ENCODE measurements around the gene WWOX.
A peak's percentile ranks its signal among the peaks of the same experiment; 100 is the strongest.
"Not testable (repeated sequence)": the region's sequence is repeated elsewhere in the genome, so short reads cannot be mapped to it uniquely, and the experiment has no call there.

WWOX gene

DNA sequence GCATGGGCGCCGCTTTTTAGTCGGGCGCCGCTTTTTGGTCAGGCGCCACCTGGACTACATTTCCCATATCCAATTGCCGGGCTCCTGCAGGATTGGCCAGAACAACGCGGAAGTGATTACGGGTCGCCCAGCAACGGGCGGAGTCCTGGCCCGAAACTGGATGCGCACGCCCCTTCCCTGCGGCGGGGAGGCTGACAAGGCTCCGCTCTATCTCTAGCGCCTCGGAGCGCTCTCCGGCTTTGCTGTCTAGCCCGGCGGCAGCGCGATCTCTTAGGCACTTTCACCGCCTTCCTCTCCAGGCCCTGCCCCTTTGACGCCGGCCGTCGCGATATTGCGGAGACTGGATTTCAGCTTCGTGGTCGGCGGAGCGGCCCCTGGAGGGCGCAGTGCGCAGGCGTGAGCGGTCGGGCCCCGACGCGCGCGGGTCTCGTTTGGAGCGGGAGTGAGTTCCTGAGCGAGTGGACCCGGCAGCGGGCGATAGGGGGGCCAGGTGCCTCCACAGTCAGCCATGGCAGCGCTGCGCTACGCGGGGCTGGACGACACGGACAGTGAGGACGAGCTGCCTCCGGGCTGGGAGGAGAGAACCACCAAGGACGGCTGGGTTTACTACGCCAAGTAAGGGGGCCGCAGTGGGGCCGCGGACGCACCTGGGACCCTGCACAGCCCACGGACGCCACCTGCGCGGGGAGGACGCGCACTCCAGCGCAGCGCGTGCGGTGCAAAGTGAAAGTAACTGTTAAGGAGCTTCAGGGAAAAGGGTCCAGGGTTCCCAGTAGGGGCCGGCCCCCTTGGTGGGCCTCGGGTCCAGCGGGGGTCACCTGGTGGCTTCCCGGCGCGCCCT is at the start of gene WWOX:
TSS of gene WWOX (plus strand) at position 384 of the 841 bp plus-strand sequence.
- peak; percentile 92 to 94 for DNase-seq

DNA sequence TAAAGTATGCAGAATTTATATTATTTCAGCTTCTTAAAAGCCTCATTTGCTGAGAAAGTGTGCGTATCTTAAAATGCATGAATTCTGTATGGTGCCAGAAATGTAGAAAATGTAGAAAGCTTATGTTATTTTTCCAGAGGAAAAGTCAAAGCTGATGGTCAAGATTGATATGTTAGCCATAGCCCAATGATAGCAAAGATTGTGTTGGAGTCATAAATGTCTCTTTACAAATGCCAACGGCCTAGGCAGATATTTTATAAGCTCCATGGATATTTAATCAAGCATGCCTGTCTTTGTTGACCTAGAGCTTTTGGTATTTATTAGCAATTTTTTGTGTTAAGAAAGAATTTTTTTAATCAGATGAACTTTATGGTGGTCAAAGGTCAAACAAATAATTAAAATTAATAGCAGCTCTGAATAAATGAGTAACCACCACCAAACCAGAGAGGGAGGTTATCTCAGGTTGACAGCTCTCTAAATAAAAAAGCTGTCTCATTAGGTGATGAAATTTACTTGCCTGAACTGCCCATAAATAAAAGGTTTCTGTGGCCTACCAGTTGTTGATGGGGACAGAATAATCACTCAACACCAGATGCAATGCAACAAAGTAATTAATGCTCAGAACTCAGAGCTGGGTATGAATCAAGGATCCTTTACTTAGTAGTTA is 48.6 kb upstream of the WWOX start:
- DNase-seq: no peak

DNA sequence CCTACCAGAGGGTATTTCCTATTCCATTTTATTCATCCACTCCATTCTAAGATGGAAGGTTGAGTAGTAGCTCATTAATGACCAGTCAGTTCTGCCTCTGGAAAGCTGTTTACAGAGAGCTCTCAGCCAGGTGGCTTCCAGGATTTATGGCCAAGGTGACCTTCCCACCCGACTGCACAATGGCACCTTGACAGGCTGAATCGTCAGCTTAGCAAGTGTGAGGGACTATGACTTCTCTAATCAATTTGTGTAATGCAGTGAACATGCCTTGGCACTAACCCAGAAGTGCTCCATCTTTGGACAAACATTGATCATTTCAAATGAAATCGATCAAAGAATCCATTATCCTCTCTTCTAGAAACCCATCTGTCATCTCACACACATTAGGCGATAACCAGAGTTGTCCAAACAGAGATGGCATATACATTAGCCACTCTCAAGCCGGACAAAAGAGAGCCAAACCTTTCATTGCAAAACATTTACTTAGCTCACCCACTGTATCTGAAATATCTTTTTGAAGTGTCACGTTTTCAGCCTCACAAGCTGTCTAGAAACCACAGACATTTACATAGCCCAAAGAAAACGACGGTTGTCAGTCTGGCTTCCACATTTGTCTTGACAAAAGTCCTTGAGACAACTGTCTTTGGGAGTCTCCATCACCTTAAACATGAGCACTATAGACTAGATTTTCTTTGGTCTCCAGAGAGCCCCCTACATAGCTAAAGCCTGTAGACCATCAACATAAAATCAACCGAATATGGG is 41.5 kb upstream of the WWOX start:
- DNase-seq: no peak

DNA sequence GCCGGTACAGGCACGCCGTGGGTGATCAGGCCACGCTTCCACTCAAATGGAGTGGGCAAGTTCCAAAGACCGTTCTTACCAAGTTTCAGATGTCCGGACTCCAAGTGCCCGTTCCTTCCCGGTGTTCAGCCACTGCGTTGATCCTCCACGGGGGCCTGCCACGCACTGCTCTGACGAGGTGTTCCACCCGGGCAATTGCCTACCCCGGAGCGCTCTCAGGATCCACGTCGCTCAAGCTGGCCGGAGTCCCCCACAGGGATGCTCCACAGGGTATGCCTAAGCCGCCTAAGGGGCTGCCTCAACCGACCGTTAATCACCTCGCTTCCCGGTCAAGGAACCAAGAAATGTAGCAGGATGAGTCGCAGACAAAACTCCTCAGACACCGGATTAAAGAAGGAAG is 39.6 kb upstream of the WWOX start:
- not testable (repeated sequence) for DNase-seq

DNA sequence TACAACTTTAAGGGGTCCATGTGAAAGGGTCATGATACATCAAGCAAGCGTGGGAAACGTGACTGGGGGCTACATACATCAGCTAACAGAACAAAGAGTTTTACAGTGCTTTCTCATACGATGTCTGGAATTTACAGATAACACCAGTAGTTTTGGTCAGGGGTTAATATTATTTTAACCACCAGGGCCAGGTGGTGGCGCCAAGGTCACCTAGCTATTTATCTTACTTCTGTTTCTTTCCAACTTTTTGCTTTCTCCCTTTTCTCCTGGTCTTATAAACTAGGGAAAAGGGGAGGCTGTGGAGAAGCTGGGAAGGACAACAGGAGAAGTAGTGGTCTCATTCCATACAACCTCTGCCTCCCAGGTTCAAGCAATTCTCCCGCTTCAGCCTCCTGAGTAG is 39.2 kb upstream of the WWOX start:
- no peak for DNase-seq

DNA sequence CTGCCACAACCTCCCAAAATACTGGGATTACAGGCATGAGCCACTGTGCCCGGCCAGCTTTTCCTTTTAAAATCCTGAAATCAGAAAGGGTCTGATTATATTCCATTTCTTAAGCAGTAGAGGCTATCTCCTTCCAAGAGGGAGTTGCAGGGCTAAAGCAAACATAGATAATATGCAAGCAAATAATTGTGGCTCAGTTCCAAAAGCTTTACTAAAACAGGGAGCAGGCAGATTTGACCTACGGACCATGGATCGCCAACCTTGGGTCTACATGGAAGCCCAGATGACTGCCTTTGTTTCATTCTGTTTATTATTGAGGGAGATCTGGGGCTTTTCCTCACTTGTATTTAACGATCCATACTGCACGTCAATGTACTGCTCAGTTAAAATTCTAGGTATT is 38.6 kb upstream of the WWOX start:
- no peak for DNase-seq

DNA sequence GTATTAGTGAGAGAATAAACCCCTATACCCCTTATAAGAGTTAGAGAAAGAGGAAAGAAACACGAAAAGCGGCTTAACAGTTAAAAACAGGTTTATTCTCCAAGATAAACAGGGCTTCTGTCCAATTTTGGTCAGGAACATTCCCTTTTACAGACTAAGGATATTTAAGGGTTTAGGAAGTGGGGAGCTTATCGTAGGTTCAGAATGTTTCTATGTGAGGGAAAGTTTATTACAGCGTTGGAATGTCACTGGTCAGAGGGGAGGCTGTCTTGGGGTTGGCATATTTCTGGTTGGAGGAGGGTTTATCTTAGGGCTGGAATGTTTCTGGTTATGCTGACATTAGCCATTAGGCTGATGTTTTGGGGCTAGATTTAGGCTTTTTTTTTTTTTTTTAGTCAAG is 34.1 kb upstream of the WWOX start:
- DNase-seq: no peak

DNA sequence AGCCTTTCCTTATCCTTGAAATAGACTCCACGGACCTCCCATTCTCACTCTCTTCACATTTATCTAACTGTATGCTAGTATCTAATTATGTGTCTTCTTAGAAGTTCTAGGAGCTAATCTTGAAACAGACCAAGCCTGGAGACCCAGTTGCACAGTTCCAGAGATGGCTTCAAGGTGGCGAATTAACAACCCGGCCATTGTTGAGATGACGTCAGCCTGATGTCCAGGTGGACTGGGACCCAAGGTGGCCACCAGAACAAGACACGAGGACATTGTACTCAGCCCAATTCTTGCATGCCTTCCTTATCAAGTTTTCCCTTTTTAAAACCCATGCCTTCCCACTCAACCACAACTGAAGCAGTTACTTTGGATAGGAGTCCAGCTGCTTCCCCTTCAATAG is 29.5 kb upstream of the WWOX start:
- no peak for DNase-seq

DNA sequence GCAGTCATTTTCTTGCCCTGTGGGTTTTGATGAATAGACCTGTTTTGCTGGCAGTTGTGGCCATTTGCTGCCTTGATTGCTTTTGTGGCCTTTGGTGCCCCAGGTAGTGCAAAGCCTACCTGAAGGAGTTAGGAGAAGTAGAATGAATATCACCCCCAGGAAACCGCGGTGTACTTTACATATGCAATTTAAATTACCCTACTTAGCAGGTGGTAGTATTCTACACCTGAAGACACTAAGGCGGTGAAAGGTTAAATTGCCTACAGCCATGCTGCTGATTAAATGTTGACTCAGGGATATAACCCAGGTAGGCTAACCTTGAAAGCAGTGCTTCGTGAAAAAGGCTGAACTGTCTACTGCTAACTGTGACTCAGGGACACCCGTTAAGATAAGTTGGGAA is 27.2 kb upstream of the WWOX start:
- DNase-seq: no peak

DNA sequence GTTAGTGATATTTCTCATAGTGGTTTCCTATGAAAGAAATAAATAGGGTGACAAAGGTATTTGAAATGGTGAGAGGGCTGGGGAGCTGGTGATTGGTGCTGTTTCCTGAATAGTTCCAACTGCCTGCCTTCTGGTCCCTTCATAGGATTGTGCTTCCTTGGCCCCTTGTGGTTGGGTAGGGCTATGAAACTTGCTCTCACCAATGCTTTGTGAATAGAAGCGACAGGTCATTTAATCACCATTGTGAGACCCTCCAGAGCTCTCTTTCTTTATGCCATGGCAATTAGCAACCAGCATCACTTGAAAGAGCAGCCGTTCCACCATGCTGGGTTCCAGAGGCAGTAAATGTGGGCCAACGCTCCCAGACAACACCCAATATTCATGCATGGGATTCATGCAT is 23.7 kb upstream of the WWOX start:
- DNase-seq: no peak

DNA sequence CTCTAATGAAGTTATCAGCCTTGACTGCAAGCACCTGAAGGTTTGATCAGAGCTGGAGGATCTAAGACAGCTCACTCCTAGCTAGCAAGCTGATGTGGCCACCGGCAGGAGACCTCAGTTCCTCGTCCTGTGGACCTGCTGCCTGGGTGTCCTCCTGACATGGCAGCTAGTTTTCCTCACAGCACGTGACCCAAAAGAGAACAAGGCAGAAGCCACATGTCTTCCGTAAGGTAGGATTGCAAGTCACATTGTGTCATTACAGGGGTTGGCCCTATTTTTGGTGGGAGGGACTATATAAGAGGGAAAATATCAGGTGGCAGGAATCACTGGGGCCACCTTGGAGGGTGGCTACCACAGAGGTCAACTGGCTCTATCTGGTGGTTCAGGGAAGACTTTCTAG is 18.1 kb upstream of the WWOX start:
- no peak for DNase-seq

DNA sequence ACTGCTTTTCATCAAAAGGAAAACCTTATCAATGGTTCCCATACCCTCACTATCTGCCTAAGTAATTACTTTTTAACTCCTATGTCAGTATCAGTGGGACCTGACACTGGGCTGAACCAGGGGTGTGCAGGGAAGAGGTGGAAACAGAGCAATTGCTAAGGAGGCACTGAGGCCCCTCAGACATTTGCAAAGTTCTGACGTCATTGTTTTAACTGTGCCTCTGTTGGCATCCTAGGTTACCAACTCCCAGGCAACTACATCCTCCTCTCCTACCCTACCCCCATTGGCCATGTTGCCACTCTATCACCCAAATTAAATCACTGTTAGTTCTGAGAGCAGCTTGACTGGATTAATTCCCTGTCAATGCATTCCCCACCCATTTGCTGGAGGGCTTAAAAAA is 8.0 kb upstream of the WWOX start:
- DNase-seq: no peak

DNA sequence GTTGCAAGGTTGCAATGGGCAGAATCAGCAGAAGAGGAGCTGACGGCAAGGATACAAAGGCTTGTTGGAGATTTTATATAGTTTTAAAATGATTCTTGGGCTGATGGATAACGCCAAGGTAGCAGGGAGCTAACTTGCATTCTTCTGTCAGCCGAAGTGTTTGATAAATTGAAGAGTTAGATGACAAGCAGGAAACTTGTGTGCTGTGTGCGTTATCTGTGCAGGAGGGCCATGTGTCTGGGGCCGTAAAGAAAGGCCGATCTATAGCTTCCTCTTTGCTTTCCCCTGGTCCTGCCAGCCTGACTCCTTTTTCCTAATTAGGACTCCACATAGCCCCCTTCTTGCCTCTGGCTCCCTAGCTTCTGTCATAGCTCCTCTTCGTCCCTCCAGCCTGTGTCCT is 6.7 kb upstream of the WWOX start:
- DNase-seq: no peak

DNA sequence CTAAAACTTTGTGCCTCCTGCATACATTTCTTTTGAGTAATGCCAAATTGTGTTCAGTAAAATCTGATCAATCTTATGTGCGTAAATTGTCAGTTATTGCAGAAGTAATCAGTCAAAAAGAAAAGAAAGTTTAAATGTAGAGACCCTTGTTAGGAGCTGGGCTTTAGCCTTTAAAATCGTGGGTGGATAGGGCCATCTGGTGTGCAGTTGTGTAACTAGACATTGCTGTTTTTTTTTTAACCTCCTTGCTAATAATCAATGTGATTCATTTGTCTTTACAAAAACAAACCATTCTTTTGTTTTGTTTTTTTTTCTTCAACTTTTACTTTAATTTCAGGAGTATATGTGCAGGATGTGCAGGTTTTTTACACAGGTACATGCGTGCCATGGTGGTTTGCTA is 5.3 kb upstream of the WWOX start:
- DNase-seq: no peak

DNA sequence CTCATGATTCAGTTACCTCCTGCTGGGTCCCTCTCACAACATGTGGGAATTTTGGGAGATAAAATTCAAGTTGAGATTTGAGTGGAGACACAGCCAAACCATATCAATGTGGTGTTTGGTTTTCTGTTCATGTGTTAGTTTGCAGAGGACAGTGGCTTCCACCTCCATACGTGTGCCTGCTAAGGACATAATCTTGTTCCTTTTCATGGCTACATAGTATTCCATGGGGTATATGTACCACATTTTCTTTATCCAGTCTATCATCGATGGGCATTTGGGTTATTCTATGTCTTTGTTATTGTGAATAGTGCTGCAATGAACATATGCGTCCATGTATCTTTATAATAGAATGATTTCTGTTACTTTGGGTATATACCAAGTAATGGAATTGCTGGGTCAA is 4.5 kb upstream of the WWOX start:
- DNase-seq: no peak

DNA sequence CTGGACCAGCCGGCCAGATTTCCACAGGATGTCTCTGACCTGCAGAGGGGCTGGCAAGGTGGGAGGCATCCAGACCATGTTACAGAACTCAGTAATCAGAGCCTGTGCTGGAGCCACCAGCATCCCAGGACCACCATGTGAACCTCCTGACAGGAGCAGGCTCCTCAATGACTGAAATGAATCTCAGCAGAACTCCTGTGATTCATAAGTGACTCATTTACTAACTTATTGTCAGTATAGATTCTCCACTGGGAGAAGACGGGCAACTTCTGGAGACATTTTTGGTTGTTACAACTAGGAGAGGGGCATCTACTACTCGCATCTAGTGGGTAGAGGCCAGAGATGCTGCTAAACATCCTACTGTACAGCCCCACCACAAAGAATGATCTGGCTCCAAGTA is 3.1 kb upstream of the WWOX start:
- no peak for DNase-seq

DNA sequence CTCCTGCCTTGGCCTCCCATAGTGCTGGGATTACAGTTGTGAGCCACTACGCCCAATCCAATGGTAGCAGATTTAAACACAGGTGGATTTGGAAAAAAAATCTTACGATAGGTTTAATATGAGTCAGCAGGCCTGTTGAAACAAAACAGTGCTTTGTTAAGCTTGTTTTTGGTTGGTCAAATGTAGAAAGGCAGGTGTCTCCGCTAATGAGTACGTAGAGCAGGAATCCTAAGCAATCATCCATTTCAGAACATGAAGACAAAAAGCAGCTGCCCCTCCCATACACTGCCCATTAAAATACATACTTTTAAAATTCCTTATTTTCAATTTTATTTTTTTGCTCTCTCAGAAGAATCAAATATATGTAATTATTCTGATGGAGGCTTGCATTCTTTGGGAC is 1.9 kb upstream of the WWOX start:
- DNase-seq: no peak

DNA sequence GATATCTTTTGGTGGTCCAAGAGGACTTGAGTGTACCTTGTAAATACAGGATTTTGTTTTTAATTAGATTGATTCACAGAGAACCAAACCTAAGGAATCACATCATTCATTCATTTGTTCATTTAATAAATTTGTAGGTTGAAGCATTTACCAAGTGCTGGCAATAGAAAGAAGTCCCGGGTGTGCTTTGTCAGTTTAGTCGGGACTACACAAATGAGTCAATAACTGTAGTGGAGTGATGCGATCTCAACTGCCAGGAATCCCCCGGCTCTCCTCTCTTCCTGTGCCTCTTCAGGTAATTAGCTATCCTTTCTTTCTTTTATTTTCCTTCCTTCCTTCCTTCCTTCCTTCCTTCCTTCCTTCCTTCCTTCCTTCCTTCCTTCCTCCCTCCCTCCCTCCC is 1.4 kb upstream of the WWOX start:
- no peak for DNase-seq

DNA sequence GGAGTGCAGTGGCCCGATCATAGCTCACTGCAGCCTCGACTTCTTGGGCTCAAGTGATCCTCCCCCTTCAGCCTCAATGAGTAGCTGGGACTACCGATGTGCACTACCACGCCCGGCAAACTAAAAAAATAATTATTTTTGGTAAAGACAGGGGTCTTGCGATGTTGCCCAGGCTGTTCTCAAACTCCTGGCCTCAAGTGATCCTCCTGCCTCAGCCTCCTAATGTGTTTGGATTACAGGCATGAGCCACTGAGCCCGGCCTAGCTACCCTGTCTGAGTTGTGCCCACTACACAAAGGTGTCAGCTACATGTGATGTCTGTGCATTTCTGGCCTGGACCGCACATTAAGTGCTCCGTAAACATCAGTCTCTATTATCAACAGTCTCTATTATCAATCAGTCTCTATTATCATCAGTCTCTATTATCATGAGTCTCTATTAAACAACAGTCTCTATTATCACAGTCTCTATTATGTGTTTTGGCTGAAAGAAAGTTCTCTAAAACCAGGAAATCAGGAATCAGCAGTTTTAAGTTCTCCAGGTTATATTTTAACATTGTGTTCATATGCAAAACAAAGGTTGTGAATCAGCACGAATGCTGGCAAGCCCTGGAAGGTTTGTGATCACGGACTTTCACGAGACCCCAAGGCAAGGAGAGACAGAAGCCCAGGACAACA is 721 bp upstream of the WWOX start:
- peak; percentile 4 to 8 for DNase-seq

DNA sequence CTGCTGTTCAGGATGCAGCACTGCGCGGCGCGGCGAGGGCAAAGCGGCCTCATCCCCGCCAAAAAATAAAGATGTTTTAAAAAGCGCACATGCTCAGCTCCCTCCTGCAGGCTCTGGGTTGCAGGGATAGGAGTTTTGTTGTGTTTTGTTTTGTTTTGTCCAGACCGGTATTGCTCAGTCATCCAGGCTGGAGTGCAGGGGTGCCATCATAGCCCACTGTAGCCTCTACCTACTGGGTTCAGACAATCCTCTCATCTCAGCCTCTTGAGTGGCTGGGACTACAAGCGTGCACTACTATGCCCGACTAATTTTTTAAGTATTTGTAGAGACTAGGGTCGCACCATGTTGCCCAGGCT is 636 bp downstream of the WWOX start:
- no peak for DNase-seq

DNA sequence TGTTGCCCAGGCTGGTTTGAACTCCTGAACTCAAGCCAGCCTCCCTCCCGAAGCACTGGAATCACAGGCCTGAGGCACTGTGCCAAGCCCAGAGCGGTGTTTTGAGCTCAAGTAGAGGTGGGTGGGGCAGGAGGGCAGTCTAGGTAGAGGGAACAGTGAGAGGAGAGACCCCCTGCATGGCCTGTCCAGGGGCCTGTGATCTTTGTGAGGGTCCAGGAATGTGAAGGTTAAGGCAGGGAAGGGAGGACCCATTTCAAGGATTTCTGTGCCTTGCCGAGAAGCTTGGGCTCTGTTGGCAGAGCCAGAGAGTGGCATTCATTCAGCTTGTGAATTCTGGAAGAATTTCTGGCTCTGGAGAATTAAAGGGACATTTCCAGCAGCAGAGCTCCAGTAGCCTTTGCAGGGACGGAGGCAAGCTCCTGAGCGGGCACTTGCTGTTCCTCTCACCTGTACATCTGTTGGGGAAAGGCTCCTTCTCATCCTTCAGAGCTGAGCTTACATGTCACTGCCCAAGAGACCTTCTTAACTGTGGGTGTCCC is 2.7 kb downstream of the WWOX start:
- no peak for DNase-seq

DNA sequence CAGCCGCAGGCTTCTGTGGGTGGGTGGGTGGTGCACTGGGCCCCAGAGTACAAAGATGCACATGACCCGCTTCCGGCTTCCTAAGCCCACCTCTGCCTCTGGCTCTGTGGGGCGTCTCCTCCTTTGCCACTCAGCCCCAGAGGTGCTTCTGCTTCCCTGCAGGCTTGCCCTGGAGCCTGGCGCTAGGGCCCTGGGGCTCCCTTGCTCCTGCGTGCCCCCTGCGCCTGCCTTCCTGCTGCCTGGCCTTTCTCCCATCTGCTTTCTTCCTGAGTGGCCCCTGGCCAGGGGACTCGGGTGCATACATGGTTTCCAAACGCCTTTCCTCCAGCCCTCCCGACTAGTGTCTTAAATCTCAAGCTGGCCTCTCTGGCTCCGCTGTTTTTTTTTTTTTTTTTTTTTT is 3.4 kb downstream of the WWOX start:
- no peak for DNase-seq

DNA sequence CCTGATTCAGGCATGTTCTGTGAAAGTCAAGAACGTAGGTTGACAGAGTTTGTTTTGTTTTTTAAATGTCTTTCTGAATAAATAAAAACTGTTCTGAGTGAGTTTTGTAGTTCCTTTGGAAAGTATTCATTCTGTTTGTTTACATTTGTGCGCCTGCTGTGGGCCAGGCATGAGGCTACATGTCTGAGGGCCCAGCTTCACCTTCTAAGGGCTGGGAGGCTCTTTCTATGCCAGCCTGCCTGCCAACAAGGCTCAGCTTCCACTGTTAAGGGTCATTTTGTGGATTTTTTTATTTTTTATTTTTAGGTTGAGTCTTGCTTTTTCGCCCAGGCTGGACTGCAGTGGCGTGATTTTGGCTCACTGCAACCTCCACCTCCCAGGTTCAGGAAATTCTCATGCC is 6.1 kb downstream of the WWOX start:
- no peak for DNase-seq
